Fibroblast of lung (primary cell): ENCODE results near the gene ZSCAN2. TPM values are rescaled to one million over a fixed set of nuclear protein-coding genes. Genes with fewer than 3 reads are reported as not detected.
A peak's percentile ranks its signal among the peaks of the same experiment; 100 is the strongest.

Experiments used
- DNase-seq, 2 donors: peaks; one replicate each; pipeline versions ENCODE4 v3.0.0 to v3.0.0-alpha.2; 2010; ENCODE audit warnings: low read depth in 2 of 2
- H2AFZ ChIP-seq: 2 replicates; pipeline ENCODE4 v1.5.1; 2012; ENCODE audit warnings: low read length, control low read depth, inconsistent platforms
- H3K27ac ChIP-seq: 2 replicates; pipeline ENCODE4 v1.5.1; 2011; ENCODE audit warnings: low read length, control low read depth; ENCODE audit not compliant: insufficient read depth
- H3K27me3 ChIP-seq: 2 replicates; pipeline ENCODE4 v1.5.1; 2011; ENCODE audit warnings: mild to moderate bottlenecking, low read length; ENCODE audit not compliant: control insufficient read depth, insufficient read depth
- H3K36me3 ChIP-seq: 2 replicates; pipeline ENCODE4 v1.5.1; 2011; ENCODE audit warnings: low read length; ENCODE audit not compliant: control insufficient read depth, insufficient read depth
- H3K4me1 ChIP-seq: 2 replicates; pipeline ENCODE4 v1.5.1; 2011; ENCODE audit warnings: low read length; ENCODE audit not compliant: control insufficient read depth, insufficient read depth; ENCODE audit errors: extremely low read depth
- H3K4me2 ChIP-seq: 2 replicates; pipeline ENCODE4 v1.5.1; 2011; ENCODE audit warnings: low read length, control low read depth; ENCODE audit not compliant: insufficient read depth; ENCODE audit errors: extremely low read depth
- H3K4me3 ChIP-seq, 4 experiments: fragments of 200-600 bp in 1 of 4; sonication (generic) in 1 of 4; replicated peaks in 1 of 4; 2 replicates each; pipeline ENCODE4 v1.5.1; 2011 to 2016; ENCODE audit warnings: low read length in 4 of 4, low read depth in 3 of 4, mild to moderate bottlenecking in 3 of 4, control low read depth in 2 of 4, inconsistent platforms in 1 of 4, mixed read lengths in 1 of 4; ENCODE audit not compliant: insufficient read depth in 1 of 4; ENCODE audit errors: control extremely low read depth in 1 of 4
- H3K79me2 ChIP-seq: 2 replicates; pipeline ENCODE4 v1.5.1; 2012; ENCODE audit warnings: mild to moderate bottlenecking, low read length, inconsistent platforms; ENCODE audit not compliant: control insufficient read depth, insufficient read depth
- H3K9ac ChIP-seq: 2 replicates; pipeline ENCODE4 v1.5.1; 2011; ENCODE audit warnings: mild to moderate bottlenecking, low read length, control low read depth; ENCODE audit not compliant: insufficient read depth
- H3K9me3 ChIP-seq: 2 replicates; pipeline ENCODE4 v1.5.1; 2012; ENCODE audit warnings: low read depth, low read length; ENCODE audit not compliant: control insufficient read depth, insufficient read depth
- H4K20me1 ChIP-seq: 2 replicates; pipeline ENCODE4 v1.5.1; 2011; ENCODE audit warnings: low read length; ENCODE audit not compliant: control insufficient read depth, insufficient read depth; ENCODE audit errors: extremely low read depth
- CTCF ChIP-seq, 2 donors: IDR thresholded peaks in 1 of 2; conservative IDR thresholded peaks in 1 of 2; 1 replicate in 1 of 2; 2 replicates in 1 of 2; pipeline ENCODE4 v1.5.1; 2011 to 2012; ENCODE audit warnings: low read length in 2 of 2, control low read depth in 1 of 2, inconsistent platforms in 1 of 2, low read depth in 1 of 2, mild to moderate bottlenecking in 1 of 2
- EZH2 ChIP-seq: IDR thresholded peaks from 2 replicates; pipeline ENCODE4 v1.5.1; 2012; ENCODE audit warnings: low read length, control low read depth, mild to moderate bottlenecking; ENCODE audit errors: missing control alignments
- polyA plus RNA-seq, 2 donors: library from polyadenylated mRNA; depleted of rRNA in 1 of 2; stranded (reverse) in 1 of 2; unstranded in 1 of 2; fragments of >200 nt; gene quantifications; 2 replicates each; pipeline ENCODE4 v1.2.1, GENCODE V29; 2011 to 2012; ENCODE audit warnings: missing spikeins in 1 of 2
- total RNA-seq: library from RNA; depleted of rRNA; stranded (reverse); fragments of >200 nt; gene quantifications from 2 replicates; pipeline ENCODE4 v1.2.1, GENCODE V29; 2014

ZSCAN2 gene
- total and polyA plus RNA-seq, 2 donors (not counting 1 experiment from before 2014, with no cell fraction given), result 6.4 to 9.2 TPM

DNA sequence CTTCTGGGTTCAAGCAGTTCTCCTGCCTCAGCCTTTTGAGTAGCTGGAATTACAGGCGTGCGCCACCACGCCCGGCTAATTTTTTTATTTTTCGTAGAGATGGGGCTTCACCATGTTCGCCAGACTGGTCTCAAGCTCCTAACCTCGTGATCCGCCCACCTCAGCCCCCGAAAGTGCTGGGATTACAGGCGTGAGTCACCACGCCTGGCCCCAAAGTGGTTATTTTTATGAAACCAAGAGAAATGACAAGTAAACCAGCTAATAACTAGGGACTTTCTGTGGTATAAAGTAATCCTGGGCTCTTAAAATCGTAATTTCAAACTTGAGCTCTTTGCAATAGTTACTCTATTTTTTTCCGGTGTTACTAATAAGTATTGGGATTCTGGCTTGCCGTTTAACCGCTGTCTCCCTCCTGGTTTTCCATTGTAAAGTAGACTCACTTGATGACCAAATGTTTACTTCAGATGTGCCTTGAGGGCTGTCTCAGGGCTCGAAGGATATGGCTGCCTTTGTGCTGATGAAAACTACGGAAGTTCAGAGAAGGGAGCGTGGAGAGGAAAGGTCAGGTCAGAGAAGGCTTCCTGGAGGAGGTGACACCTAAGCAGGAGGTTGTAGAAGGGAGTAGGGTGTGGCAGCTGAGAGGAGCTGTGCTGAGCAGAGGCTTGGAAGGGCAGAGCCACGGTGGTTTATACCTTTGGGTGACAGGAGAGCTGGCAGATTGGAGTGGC, 4.2 kb downstream of the ZSCAN2 start:
- no peak overlapping the region for H3K9ac ChIP-seq
- H4K20me1 ChIP-seq, result no peaks in the 10 kb centered on the region
- peaks cover 1% of the 10 kb centered on the region for H3K79me2 ChIP-seq
- no peaks in the 10 kb centered on the region for H3K9me3 ChIP-seq
- no peak overlapping the region for H2AFZ ChIP-seq
- H3K27ac ChIP-seq, result no peak overlapping the region
- TF ChIP-seq EZH2, result no peak
- TF ChIP-seq CTCF (conservative IDR thresholded peaks at IDR 0.05 in 1 of 2, IDR thresholded peaks at IDR 0.05 in 1 of 2; ENCODE audit: low read depth in 1 of 2, low read length in 2 of 2), result no peak
- no peaks in the 10 kb centered on the region for H3K36me3 ChIP-seq
- no peak overlapping the region for H3K4me2 ChIP-seq
- H3K27me3 ChIP-seq, result no peaks in the 10 kb centered on the region
- DNase-seq, result peak in 1 of 2 donors; percentile 48
- no peak overlapping the region for H3K4me3 ChIP-seq
- H3K4me1 ChIP-seq, result no peaks in the 10 kb centered on the region

GRCh38 chr15:84605554-84605882, 4.7 kb downstream of the ZSCAN2 start:
- no peaks in the 10 kb centered on the region for H3K9me3 ChIP-seq
- H3K79me2 ChIP-seq, result peaks cover 1% of the 10 kb centered on the region
- no peaks in the 10 kb centered on the region for H4K20me1 ChIP-seq
- H3K4me2 ChIP-seq, result no peak overlapping the region
- DNase-seq, result no peak
- H3K36me3 ChIP-seq, result no peaks in the 10 kb centered on the region
- H3K27ac ChIP-seq, result no peak overlapping the region
- no peaks in the 10 kb centered on the region for H3K27me3 ChIP-seq
- no peaks in the 10 kb centered on the region for H3K4me1 ChIP-seq
- no peak overlapping the region for H2AFZ ChIP-seq
- H3K4me3 ChIP-seq, result no peak overlapping the region
- TF ChIP-seq CTCF (conservative IDR thresholded peaks at IDR 0.05 in 1 of 2, IDR thresholded peaks at IDR 0.05 in 1 of 2; ENCODE audit: low read depth in 1 of 2, low read length in 2 of 2) (no peak), EZH2 (no peak)
- no peak overlapping the region for H3K9ac ChIP-seq

DNA sequence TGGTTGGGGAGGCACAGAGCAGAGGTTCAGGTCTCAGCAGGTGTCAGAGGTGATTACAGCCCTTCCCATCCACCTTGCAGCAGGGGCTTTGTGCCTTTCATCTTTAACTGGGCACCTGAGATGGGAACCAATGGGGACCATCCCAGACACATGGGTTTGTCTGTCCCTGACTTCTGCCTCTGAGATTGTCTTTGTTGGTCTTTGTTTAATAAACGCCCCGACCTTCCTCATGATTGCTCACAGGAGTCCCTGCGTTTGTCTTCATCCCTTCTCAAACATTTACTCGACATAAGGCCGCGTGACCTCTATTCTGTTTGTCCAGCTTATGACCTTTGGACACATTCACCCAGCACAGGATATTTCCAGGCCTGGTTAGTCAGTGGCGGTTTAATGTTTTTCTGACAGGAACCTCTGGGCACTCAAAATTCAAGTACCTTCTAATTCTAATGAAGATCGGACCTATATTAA, 5.9 kb downstream of the ZSCAN2 start:
- no peak overlapping the region for H3K4me3 ChIP-seq
- H3K79me2 ChIP-seq, result no peaks in the 10 kb centered on the region
- H3K4me1 ChIP-seq, result no peaks in the 10 kb centered on the region
- no peak overlapping the region for H2AFZ ChIP-seq
- no peak overlapping the region for H3K4me2 ChIP-seq
- no peak for TF ChIP-seq CTCF (conservative IDR thresholded peaks at IDR 0.05 in 1 of 2, IDR thresholded peaks at IDR 0.05 in 1 of 2; ENCODE audit: low read depth in 1 of 2, low read length in 2 of 2)
- no peak for TF ChIP-seq EZH2
- no peaks in the 10 kb centered on the region for H3K27me3 ChIP-seq
- DNase-seq, result no peak
- H4K20me1 ChIP-seq, result no peaks in the 10 kb centered on the region
- no peaks in the 10 kb centered on the region for H3K36me3 ChIP-seq
- H3K9me3 ChIP-seq, result no peaks in the 10 kb centered on the region
- no peak overlapping the region for H3K27ac ChIP-seq
- H3K9ac ChIP-seq, result no peak overlapping the region
